Activated CD8-positive, alpha-beta memory T cell treated with anti-CD3 and anti-CD28 coated beads, Interleukin-2, amount 50 U/mL, for 48 hours (primary cell): ENCODE measurements around the gene LYRM2.

Source experiments
- DNase-seq: peaks from one replicate; pipeline ENCODE4 v3.0.0-alpha.2; 2020

LYRM2 gene

DNA sequence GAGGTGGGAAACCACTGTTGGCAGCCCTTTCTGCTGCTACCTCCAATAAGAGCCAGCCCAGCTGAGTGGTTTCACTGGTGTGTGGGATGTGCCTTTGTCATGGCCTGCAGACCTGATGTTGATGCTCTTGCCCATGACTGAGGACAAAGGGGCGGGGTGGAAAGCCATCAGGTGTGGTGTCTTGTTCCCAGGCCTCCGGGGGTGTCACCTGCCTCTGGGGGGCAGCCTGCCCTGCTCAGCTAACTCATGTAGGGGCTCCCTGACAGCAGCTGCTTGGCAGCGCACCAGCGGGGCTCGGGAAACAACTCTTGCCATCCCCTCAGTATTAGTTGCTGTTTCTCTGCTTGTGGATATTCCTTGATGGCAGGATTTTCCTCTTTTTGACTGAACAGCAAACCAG is 91.3 kb downstream of the LYRM2 start:
- no peak for DNase-seq

DNA sequence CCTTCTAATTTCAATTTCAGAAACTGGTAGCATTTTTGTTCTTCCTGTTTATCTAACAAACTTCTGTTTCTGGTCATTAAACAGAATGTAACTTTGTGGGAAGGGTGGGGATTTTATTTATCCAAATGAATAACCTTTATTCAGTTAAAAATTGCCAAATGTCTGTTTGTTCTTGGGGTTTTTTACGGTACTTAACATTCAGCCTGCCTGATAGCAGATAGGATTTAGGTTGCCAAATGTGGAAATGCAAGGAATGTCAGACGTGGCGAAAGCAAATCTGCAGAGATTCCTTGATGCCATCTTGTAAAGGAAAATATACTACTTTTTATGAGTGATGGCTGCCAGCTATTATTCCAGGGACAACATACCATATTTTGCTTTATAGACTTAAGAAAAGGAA is 95.7 kb downstream of the LYRM2 start:
- DNase-seq, result no peak

DNA sequence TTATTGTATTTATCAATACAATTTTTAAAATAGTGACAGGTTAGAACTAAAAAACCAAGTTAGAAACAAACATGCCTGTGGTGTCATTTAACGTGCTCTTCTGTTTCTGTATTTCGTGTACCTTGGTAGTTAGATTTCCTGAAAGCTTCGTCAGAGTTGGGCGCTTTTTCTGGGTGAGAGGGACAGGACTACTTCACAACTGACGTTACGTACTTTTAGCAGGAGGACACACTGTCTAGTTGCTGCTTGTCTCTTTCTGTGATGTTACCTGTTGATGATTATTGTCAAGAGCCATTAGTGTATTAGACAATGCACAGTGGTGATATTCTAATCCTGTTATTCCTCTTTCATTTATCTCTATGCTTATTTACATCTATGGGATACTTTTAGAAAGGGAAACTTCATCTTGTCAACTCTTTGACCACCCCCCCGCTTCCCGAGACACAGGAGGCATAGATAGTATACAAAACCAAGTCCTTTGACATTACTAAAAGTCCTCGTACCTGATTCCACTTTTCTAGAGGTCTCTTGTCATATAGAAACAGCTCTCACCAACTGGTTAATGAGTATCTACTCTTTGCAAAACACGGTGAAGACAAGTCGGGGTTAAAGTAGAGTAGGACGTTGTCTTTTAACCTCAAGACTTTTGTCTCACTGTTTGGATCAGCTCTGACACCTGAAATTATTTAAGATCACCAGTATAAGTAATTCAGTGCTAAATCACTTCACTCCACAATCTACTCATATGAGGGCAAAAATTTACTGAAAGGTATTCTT is 96.3 kb downstream of the LYRM2 start:
- no peak for DNase-seq

DNA sequence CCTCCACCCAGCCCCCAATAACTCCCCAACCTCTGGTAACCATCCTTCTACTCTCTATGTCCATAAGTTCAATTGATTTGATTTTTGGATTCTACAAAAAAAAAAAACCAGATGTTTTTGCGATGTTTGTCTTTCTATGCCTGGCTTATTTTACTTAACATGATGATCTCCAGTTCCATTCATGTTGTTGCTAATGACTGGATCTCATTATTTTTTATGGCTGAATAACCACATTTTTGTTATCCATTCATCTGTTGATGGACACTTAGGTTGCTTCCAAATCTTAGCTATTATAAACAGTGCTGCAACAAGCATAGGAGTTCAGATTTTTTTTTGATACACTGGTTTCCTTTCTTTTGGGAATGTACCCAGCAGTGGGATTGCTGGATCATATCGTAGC is 98.8 kb downstream of the LYRM2 start:
- no peak for DNase-seq

DNA sequence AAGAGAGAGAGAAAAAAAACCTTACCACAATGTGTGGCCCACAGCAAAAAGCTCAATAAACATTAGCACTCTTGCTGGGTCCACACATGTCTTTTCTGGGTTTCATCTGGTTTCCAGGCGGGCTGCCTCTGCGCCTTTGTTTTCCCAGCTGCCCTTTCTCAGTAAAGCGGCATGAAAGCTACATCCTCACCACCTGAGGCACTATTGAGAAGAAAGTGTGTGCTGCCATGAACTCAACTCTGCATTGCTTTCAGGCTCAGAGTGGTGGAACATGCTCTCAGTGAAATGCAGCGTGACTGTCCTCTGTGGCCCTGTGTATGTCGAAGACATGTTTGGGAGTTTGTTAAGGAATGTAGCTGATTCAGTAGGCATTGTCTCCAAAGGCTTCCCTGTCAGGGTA is 102.3 kb downstream of the LYRM2 start:
- DNase-seq, result no peak

DNA sequence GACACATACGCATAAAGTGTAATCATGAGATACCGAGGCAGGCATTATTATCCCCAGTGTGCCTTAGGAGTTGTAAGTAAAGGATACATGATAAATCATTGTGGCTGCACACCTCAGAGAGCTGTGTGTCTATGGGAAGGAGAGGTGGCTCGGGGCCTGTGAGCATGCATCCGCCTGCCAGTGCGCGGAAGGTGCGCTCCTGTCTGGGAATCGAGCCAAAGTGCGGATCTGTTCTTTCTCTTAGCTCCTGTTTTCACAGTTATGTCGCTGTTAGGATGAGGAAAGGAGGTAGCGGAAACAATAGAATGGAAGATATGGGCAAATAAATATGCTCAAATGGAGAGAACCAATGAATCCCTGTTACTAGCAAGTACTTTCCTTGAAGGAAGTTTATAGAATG is 107.6 kb downstream of the LYRM2 start:
- DNase-seq, result no peak

DNA sequence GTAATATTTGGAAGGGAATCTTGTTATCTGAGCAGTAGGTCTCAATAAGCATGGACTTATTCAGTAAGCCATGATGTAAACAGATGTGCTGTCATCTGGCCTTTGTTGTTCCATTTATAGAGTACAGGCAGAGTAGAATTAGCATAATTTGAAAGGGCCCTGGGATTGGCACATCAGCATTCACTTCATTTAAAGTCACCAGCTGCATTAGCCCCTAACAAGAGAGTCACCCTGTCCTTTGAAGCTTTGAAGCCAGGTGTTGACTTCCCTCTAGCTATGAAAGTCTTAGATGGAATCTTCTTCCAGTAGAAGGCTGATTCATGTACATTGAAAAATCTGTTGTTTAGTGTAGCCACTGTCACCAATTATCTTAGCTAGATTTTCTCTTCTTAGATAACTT is 109.7 kb downstream of the LYRM2 start:
- no peak for DNase-seq

DNA sequence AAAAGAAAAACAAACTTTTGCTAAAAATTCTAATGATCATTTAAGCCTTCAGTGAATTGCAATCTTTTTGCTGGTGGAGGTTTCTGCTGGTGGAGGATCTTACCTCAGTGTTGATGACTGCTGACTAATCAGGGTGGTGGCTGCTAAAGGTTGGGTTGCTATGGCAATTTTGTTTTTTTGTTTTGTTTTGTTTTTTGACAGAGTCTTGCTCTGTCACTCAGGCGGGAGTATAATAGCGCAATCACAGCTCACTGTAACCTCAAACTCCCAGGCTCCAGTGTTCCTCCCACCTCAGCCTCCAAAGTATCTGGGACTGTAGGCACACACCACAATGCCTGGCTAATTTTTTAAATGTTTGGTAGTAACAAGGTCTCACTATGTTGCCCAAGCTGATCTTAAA is 110.9 kb downstream of the LYRM2 start:
- no peak for DNase-seq

DNA sequence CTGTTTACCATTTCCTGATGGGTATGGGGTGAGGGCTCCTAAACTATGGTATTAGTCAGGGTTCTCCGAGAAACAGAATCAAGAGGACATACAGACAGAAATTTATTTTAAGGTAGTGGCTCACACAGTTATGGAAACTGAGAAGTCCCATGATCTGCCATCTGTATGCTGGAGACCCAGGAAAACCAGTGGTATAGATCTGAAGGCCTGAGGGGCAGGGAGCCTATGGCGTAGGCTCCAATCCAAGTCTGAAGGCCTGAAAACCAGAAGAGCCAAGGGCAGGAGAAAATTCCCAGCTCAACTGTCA is 112.0 kb downstream of the LYRM2 start:
- DNase-seq, result no peak

DNA sequence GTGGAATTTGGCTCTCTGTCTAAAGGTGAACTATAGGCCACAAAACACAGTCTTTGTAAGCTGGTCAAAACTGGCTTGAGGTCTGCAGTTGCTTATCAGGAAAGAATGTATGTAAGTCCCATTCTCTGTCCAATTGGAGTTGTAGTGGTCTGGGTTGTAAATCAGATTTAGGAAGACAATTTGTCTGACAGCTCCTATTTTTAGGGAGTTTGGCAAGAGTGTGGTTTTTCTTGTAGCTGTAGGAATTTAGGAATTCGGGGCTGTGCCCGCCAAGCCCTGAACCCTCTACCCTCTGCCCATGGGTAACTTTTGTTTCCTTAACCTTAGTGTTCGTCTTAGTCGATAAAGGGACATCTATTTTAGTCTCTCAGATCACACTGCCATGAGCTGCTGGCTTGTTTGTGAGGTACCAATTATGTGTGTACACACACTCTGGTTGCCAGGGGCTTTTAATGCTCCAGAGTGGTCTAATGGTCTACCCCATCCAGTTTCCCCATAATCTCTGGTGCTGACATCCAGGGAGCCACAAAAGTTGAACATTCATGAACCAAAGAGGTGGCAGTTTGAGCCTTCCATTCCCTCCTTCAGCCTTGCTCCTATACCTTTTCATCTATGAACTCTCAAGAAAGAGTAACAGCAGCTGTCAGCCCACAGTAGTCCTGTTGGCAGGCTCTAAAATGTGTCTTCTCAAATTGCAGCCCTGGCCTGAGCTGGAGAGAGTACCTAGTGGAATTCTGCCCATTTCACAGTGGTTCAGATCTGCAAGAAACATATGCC is 112.6 kb downstream of the LYRM2 start:
- DNase-seq, result no peak

DNA sequence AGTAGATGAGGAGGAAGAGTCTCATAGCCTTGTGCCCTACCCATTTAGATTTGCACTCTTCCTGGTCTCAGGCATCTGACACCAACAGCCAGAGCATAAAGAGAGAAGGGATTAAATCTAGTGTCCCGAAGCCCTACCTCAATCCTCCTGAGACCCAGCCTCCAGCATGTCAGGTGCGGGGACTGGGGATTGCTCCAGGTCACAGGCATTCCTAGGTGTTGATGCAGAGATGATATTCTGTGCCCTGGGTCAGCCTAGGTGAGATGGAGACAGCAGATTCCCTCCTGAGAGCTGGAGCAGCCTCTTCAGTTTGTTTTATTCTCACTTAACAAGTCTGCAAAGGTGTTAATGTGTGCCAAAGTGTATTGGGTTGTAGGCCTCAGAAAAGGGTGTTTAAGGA is 115.8 kb downstream of the LYRM2 start:
- no peak for DNase-seq

DNA sequence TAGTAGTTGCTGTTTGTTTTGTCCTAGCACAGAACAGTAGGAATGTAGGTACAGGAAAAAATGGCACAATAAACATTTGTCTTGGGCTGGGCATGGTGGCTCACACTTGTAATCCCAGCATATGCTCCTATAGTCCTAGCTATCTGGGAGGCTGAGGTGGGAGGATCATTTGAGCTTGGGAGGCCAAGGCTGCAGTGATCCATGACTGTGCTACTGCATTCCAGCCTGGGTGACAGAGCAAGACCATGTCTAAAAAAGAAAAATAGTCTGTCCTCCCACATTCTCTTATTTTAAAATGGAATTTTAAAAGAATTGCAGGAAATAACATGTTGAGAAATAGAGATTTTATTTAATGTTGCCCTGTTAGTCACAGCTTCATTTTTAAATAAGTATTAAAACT is 117.8 kb downstream of the LYRM2 start:
- DNase-seq, result no peak

DNA sequence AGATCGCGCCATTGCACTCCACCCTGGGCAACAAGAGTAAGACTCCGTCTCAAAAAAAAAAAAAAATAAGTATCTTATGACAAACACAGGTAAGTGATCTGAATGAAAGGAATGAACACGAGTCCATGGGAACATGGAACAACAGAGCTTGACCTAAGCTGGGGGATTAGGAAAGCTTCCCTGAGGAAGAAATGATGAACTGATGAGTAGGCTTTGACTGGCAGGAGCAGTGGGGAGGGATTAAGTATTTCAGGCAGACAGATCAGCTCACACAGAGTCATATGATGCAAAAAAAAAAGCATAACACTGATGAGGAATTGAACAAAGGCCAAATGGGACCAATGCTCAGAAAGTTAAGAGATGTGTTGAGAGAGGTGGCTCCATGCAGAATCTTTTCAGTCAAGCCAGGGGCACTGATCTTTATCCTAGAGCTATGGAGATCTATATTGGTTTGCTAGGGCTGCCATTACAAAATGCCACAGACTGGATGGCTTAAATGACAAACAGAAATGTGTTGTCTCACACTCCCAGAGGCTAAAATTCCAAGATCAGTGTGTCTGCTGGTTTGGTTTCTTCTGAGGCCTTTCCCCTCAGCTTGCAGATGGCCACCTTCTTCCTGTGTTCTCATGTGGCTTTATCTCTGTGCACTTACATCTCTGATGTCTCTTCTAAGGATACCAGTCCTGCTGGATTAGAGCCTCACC is 120.0 kb downstream of the LYRM2 start:
- DNase-seq, result no peak
